GM18520 (cell line): ENCODE measurements around the gene ZMYND11.

Experiments used
- ATAC-seq: cut with Tn5 transposase; IDR thresholded peaks from one replicate; pipeline ENCODE4 v1.9.1; 2021; ENCODE audit not compliant: unreplicated experiment

Gene ZMYND11

GRCh38 chr10:190216-190615, 55.0 kb downstream of the ZMYND11 start:
- ATAC-seq, result no peak

DNA sequence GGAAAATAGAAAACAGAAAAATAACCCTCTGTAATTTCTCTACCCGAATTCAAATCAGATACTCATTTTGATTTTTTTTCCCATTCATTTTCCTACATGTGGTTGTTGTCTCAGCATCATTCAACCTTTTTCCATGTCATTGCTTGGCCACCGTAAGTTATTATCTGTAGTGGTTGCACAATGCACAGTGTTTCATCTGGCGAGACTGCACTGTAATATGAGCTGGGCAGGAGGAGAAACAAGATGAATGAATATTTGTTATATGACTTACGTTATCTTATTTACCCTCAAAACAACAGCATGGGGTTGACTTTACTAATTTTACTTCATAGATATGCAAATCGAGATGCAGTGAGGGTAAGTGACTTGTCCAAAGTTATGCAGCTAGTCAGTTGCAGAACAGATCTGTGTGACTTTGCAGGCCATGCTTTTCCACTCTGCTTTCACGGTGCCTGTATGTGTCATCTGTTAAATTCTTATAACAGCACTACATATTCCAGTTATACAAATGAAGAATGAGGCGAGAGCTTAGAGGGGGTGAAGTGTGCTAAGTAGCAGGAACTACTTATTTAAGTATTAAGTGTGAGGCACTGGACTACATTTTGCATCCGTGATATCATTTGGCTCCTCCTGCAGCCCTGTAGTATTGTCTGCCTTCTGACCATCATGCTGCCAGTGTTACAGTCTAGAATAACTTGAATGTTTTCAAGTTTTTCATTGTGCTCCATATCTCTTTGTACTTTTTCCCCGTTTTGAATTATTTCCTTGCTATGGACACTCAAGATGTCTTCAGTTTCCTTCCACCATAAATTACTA, 56.7 kb downstream of the ZMYND11 start:
- no peak for ATAC-seq

- no peak for ATAC-seq
These were observed 59.0 kb downstream of the ZMYND11 start for GRCh38 chr10:194281-194680.

- ATAC-seq, result no peak
These were observed 65.2 kb downstream of the ZMYND11 start for GRCh38 chr10:200405-200804.

DNA sequence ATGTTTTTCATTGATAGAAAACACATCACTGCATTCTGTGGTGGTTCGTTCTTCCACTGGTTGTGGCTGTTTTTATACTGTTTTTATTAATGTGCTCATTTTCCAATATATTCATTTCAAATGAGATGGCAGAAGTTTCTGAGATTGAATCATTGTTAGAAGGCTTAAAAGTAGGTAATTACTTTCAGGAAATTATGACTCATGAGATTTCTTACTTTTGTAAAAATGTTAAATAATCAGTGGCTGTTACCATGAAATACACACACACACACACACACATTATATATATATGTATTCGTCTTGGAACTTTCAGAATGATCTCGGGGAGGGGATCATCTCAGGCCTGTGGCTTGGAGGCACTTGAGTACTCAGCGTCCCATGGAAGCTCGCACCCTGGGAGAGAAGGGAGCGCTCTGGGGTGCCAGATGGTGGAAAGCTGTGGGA, 66.1 kb downstream of the ZMYND11 start:
- ATAC-seq, result no peak

DNA sequence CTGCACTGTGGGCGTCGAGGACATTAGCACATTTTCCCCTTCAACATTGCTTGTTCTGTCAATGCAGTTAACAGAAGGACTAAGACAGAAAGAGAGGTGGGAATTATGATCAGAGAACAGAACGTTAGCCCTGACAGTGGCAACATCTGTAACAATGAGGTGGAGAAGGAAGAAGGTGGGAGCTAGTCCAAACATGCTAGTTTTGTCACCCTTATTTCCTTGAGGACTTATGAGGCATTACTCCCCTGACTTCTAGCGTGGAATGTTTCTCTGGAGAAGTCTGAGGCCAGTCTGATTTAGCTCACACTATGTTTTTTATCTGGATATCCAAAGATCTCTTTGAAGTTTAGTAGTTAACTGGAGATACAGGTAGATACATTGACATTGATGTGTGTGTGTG, 73.4 kb downstream of the ZMYND11 start:
- ATAC-seq, result no peak

DNA sequence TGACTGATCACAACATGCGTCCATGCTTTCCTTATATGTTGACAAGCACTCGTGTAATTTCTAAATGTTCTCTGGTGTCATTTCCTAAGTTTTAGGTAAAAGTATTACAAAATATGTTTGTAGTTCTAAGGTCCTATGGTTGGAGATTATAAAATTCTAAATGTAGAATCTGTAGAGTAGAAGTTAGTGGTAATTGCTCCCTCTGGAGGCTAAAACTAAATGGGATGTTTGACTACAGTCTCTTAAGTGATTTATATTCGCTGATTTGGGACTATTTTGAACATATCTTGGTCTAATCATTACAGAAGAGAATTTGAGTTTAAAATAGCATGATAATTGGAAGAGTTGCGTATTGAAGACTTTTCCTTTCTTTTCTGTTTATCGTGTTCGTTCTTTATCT, 74.1 kb downstream of the ZMYND11 start:
- ATAC-seq, result no peak

GRCh38 chr10:210297-210696, 75.0 kb downstream of the ZMYND11 start:
- no peak for ATAC-seq

DNA sequence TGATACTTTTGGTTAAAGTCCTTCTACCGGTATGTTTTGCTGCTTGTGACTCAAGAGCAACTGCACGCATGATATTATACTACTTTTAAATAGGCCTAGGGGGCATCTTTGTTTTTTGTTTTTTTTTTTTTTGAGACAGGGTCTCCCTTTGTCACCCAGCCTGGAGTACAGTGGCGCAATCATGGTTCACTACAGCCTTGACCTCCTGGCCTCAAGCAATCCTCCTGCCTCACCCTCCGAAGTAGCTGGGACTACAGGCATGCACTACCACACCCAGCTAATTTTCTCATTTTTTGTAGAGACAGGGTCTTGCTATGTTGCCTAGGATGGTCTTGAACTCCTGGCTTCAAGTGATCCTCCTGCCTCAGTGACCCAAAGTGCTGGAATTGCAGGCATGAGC, 80.2 kb downstream of the ZMYND11 start:
- no peak for ATAC-seq

GRCh38 chr10:218798-219197, 83.5 kb downstream of the ZMYND11 start:
- ATAC-seq, result no peak

DNA sequence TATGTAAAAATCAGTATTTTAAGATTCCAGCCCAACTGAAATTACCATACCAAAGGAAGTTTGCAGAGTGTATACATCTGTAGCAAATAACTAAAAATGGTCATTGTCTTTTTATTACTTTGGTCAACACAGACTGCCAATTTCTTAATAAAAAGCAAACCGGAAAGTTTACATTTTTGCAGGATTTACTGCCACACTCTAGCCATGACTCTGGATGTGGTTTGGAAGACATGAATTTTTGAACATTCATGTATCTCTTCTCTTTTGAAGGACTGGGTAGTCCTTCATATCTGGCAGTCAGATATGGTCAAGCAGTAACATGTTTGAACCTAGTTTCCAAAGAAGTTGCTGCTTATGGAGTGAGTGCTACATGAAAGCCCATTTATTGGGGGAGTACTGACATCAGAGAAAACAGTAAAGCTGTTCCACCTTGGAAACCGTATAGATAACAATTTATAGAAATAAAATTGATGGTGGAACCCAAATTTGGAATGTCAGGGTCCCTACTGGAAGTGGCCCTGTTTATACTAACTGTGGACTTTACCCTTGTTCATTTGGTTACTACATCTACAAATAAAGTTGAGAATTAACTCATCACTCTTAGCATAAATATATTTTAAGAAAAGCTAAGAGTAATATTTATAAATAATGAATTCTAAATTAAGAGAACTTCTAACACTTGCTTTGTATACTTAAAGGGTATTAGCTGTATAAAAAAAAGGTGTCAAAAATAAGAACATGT, 84.6 kb downstream of the ZMYND11 start:
- no peak for ATAC-seq

- ATAC-seq, result no peak
These were observed 89.3 kb downstream of the ZMYND11 start for GRCh38 chr10:224571-224970.

- ATAC-seq, result no peak
These were observed 90.8 kb downstream of the ZMYND11 start for GRCh38 chr10:226018-226417.

DNA sequence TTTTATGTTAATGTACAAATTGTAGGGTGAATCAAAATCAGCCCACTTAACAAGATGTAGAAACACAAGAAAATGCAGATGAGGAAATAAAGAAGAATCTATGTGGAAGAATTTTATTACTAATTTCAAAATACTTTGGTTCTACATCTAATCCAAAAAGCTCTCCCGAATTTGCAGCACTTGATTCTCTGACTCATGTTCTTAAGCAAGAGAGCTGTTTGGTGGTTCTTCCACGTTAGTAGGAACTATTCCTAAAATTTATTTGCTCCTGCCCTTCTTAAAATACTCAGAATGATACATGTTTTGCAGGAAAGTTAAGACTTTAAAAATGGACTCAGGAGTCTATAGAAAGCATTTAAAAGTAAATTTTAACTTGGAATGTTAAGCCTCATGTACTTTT, 91.8 kb downstream of the ZMYND11 start:
- ATAC-seq, result no peak

DNA sequence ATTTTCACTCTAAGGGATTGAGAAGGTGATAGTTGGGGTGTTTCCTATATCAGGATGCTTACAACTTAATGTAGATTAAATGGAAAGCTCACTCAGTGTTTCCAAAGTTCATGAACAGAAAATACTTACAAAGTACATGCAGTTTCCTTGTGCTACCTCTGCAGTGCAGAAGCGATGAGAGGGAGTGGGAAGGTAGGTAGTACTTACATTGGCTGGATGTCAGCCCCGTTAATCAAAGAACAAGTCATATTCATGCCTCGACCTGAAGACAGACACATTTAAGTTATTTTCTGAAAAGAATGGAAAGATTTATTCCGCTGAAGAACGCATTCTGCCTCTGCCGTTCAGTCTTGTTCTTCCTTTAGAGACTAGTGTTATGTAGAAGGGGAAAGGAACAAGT, 93.1 kb downstream of the ZMYND11 start:
- ATAC-seq, result no peak

DNA sequence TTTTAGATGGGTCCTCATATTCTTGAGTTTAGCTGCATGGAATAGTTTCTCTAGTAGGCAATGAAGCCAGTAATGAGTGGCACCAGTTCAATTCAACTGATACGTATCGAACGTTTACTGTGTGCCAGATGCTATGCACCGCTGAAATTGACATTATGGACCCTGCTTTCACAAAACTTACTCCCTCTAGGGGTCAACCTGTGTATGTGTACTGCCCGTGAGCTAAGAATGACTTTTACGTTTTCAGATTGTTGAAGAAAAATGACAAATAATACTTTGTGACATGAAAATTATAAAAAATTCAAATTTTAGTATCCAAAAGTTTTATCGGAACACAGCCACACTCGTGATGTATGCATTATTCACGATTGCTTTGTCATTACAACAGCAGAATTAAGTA, 95.5 kb downstream of the ZMYND11 start:
- ATAC-seq, result no peak

GRCh38 chr10:232061-232460, 96.8 kb downstream of the ZMYND11 start:
- ATAC-seq, result no peak

DNA sequence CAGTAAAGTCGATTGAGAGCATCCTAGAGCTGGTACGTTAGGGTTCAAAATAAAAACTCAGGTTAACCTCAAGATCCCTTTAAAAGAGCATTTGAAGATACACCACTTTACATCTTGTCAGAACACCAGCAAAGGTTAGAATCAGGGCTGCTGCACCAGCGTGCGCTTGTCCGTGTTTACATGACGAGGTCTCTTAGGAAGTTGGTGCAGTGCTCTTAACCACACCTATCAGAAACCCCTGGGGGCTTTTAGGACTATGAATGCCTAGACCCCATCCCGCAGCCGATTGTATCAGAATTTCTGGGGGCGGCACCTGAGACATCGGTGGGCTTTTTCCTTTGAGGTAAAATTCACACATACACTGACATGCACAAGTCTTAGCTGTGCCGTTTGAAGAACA, 97.6 kb downstream of the ZMYND11 start:
- ATAC-seq, result no peak

GRCh38 chr10:234708-235406, 99.6 kb downstream of the ZMYND11 start:
- no peak for ATAC-seq

DNA sequence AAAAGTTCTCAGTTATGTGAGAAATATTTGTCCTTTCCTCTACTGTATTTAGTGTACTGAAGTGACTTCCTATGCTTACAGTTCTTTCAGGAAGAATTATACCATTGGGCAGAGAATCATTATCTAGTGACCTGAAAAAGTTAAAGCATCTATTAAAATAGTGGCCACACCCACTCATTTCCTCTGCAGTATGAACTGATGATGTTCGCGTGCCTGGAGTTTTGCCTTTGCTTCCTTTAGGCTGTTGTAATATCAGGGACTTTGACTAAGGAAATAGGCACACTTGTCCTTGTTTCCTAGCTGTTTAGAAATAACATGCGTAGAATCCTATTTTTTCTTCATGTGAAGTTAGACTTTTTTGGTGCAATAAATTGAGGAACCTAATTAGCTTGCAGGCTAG, 100.7 kb downstream of the ZMYND11 start:
- no peak for ATAC-seq

DNA sequence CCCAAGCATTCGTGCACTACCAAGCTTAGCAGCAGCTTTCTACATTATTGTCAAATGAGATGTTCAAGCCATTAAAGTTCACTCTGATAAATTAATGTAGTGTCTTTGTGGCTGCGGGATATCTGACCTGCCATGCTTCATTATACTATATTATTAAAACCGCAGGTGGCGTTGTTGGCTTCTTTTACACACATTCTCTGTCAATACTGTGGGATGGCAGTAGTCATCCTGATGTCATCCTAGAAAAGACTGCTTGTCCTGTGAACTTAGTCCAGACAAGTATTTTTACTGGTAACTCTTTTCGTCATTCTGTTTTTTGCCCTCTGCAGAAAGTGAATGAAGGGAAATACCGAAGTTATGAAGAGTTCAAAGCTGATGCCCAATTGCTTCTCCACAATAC, 103.9 kb downstream of the ZMYND11 start:
- ATAC-seq, result no peak

- ATAC-seq, result no peak
These were observed 106.2 kb downstream of the ZMYND11 start for GRCh38 chr10:241451-241850.
